Stimulated activated CD4-positive, alpha-beta T cell treated with anti-CD3 and anti-CD28 coated beads, Interleukin-4, amount 100 ng/mL, for 24 hours (primary cell): ENCODE data around the gene THOC6.
"Not testable (repeated sequence)": the region's sequence is repeated elsewhere in the genome, so short reads cannot be mapped to it uniquely, and the experiment has no call there.

ENCODE experiments used
- DNase-seq: peaks from one replicate; pipeline ENCODE4 v3.0.0-alpha.2; 2020

The THOC6 gene

GRCh38 chr16:3035289-3035971 lies 11.6 kb downstream of the THOC6 start:
- DNase-seq, result no peak

GRCh38 chr16:3035972-3036725 lies 12.3 kb downstream of the THOC6 start:
- no peak for DNase-seq

GRCh38 chr16:3036726-3037315 lies 13.0 kb downstream of the THOC6 start, which contains the start of gene BICDL2:
Gene BICDL2, minus strand, starts transcription at chr16:3036944. Its CDS starts 1,448 bp downstream, at chr16:3035496.
- DNase-seq, result no peak

- DNase-seq, result no peak
Observed at GRCh38 chr16:3038256-3038655, 14.4 kb downstream of the THOC6 start.

GRCh38 chr16:3038896-3039295 lies 15.1 kb downstream of the THOC6 start:
- no peak for DNase-seq

- no peak for DNase-seq
Observed at GRCh38 chr16:3042376-3042775, 18.5 kb downstream of the THOC6 start.

- DNase-seq, result no peak
Observed at GRCh38 chr16:3044708-3045107, 20.9 kb downstream of the THOC6 start.

GRCh38 chr16:3045758-3046640 lies 22.2 kb downstream of the THOC6 start, which contains the start of gene MMP25:
Gene MMP25, plus strand, starts transcription at chr16:3046561. Its CDS starts 357 bp downstream, at chr16:3046918.
- no peak for DNase-seq

GRCh38 chr16:3046641-3047386 lies 23.0 kb downstream of the THOC6 start:
- DNase-seq, result no peak

GRCh38 chr16:3047387-3047720 lies 23.5 kb downstream of the THOC6 start:
- DNase-seq, result no peak

GRCh38 chr16:3049921-3050481 lies 26.2 kb downstream of the THOC6 start:
- no peak for DNase-seq

- no peak for DNase-seq
Observed at GRCh38 chr16:3050487-3050886, 26.7 kb downstream of the THOC6 start.

- no peak for DNase-seq
Observed at GRCh38 chr16:3051009-3051408, 27.2 kb downstream of the THOC6 start.

- no peak for DNase-seq
Observed at GRCh38 chr16:3051494-3051893, 27.7 kb downstream of the THOC6 start.

- not testable (repeated sequence) for DNase-seq
Observed at GRCh38 chr16:3052571-3053329, 28.9 kb downstream of the THOC6 start.

- not testable (repeated sequence) for DNase-seq
Observed at GRCh38 chr16:3053330-3053710, 29.5 kb downstream of the THOC6 start.

GRCh38 chr16:3054965-3055733 lies 31.3 kb downstream of the THOC6 start:
- no peak for DNase-seq

- DNase-seq, result not testable (repeated sequence)
Observed at GRCh38 chr16:3055734-3056115, 31.9 kb downstream of the THOC6 start.

GRCh38 chr16:3056336-3057180 lies 32.7 kb downstream of the THOC6 start:
- DNase-seq, result no peak
